Right hindlimb (tissue), 1 donor: ENCODE measurements around the gene LSM14B.

ENCODE experiments used
- DNase-seq: peaks from one replicate; pipeline ENCODE4 v3.0.0-alpha.2; 2018

LSM14B gene

DNA sequence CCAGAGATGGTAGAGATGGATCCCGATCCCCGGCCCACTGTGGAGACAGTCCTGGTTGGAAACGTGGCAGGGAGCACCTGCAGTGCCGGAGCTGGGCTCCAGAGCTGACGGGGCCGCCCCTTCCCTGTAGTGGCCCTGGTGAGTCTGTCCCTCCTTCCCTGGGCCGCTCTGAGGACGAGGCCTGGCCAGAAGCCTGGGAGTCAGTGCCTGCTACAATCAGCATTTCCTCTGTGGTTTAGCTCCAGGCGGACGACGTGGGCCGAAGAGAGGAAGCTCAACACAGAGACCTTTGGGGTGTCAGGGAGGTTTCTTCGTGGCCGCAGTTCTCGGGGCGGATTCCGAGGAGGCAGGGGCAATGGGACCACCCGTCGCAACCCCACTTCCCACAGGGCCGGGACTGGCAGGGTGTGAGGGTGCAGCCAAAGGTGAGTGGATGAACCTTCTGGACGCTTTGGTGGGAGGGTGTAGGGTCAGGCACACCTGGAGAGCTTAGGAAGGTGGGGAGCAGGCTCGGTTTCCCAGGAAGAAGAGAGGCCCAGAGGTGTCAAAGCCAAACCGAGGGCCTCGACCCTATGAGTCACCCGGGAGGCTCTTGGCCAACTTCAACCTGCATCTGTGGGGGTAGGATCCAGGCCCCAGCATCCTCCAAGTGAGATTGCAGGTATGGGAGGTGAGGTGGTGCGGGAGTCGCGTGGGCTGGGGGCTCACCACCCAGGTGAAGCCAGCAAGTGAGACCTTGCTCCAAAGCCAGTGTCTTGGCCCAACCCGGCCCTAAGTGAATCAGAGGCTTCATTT is 11.0 kb downstream of the LSM14B start:
- DNase-seq = no peak

- no peak for DNase-seq
Measured at GRCh38 chr20:62133864-62134263, 11.6 kb downstream of the LSM14B start.

- DNase-seq = no peak
Measured at GRCh38 chr20:62134735-62135231, 12.5 kb downstream of the LSM14B start.

GRCh38 chr20:62135573-62136266 is 13.4 kb downstream of the LSM14B start:
- DNase-seq = no peak

DNA sequence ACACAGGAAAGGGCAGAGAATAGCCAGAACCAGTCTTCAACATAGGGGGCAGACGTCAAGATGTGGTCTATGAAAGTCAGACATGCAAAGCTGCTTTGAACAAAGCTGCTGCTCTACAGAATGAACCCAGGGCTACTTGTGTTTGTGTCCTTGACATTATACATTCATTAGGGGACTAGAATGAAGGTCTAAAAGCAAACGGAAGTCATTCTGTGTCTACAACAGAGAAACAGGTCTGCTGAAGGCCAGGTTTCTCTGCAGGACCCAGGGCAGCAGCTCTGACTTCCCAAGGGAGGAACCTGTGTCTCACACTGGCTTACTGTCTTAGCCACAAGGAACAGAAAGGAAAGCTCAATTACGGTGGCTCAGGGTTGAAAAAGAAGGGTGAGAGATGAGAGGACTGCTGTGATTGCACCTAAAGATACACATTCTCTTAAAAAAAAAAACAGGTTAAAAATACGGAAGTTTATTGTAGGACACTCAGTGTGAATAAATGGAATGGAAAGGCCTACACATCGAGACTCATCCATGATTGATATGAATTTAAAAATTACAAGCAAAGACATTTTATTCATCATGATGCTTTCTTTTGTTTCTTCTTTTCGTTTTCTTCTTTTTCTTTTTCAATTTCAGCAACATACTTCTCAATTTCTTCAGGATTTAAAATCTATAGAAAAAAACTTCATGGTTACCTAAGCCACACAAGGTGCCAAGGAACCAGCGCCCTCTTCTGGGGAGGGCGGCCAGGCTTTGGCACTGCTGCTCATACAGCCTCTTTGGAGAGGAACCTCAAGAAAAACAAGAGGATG is 14.2 kb downstream of the LSM14B start:
- DNase-seq = peak; percentile 56

- DNase-seq = no peak
Measured at GRCh38 chr20:62137092-62137384, 14.8 kb downstream of the LSM14B start.

DNA sequence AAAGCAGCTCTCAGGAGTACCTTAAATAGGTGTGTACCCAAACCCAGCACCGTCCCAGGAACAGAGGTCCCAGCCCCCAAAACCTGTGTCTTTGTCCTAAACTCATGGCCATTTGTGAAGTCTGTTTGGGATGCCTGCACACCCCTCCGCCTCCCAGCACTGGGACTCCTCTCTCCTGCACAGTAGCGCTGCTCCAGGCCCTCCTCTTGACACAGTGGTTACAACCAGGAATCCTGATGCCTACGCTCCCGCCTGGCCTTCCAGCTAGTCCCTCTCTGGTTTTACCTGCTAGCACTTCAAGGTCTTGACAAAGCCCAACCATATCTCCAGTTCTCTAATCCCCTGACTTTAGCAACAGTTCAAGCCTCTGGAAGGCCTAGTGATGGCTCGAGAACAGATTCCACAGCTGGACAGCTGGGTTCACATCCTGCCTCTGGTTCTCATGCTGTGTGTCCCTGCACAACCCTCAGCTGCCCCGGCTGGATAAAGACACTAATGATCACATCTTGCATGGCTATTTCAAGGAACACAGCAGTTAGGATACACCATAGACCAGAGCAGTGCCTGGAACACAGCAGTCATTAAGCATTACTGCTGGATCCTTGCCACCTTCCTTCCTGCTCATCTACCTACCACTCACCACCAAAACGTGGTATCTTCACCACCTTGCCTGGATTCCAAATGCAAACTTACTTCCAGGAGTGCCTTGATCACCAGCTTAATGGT is 15.4 kb downstream of the LSM14B start:
- DNase-seq = no peak

- no peak for DNase-seq
Measured at GRCh38 chr20:62138204-62138543, 15.9 kb downstream of the LSM14B start.

GRCh38 chr20:62138912-62139311 is 16.6 kb downstream of the LSM14B start:
- DNase-seq = no peak

GRCh38 chr20:62139636-62140035 is 17.4 kb downstream of the LSM14B start:
- DNase-seq = no peak

DNA sequence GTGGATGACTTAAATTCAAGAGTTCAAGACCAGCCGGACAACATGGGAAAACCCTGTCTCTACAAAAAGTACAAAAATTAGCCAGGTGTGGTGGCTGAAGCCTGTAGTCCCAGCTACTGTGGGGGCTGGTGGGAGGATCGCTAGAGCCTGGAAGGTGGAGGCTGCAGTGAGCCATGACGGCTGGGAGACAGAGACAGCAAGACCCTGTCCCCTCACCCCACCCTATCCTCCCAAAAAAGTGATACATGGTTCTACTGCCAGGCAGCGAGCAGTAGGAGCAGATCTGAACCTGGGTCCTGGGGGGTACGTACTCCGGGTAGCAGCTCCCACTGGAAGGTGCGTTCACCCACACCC is 18.7 kb downstream of the LSM14B start:
- DNase-seq = no peak

DNA sequence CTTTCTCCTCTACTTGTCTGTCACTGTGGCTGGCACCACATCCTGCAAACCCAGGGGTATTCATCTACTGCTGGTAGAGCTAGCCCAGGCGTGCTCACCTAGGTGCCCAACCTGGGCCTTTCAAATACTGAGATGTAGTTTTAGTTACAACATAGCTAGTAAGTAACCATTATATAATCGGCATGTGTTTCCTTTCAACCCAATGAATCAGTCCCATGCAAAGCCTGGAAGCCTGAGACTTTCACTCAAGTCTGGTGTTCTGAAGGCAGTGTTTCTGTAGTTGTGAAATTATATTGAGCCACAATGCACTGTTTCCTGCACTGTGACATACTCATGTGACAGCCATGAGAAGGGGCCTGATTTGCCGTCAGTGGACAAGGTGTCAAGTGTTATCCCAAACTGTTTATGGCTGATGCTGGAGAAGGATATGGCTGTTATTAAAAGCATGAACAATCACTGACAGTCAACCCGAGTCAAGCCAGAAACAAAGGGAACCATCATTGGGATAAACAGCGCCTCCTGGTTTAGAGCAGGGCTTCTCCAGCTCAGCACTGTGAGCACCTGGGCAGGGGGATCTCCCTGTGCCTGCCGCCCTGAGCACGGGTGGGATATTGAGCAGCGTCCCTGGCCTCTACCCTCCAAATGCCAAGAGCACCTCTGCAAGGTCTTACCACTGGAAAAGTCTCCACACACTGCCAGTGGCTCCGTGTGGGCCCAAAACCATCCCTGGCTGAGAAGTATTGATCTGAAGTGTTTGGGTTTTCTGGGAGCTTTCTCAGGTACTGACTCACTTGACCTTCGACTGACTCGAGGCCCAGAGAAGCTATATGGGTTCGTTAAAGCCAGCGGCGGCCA is 19.3 kb downstream of the LSM14B start:
- DNase-seq = no peak

- DNase-seq = peak; percentile 41
Measured at GRCh38 chr20:62142252-62143080, 20.2 kb downstream of the LSM14B start.

DNA sequence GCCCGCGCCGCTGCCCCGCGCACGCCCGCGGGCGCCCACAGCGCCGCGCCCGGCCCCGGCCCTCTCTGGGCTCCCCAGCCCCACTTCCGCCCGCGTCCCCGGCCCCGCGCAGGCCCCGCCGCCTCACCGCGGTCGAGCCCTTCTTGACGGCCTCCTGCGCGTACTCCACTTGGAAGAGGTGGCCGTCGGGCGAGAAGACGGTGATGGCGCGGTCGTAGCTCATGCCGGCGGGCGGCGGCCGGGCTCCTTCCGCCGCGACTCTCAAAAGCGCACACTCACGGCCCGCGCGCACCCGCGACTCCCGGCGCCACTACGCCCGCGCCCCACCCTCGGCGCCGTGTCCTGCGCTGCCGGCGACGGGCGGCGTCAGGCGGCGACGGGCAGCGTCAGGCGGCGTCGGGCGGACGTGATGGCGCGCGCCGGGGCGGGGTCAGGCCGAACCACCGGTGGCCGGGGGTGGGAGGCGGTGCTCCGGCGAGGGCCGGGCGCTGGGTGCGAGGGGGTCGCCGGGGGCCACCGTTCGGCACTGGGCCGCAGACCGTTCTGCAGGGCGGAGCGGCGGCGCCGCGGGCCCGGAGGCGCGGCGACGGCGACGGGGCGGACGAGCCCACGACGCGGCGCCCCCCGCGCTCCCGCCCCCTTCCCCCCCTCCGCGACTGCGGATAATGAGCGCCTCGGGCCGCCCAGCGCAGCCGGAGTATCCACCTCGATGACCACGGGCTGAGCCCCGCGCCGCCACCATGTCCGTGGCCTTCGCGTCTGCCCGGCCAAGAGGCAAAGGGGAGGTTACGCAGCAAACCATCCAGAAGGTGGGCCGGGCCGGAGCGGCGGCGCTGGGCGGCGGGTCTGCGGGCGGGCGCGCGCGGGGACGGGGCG is 21.0 kb downstream of the LSM14B start, which contains the start of the genes PSMA7 and SS18L1:
PSMA7 (minus strand) TSS at position 314 of the 876 bp plus-strand sequence; CDS start at position 223, 91 bp downstream.
SS18L1 (plus strand) TSS at position 689 of the 876 bp plus-strand sequence; CDS start at position 741, 52 bp downstream.
- DNase-seq = peak; percentile 88

DNA sequence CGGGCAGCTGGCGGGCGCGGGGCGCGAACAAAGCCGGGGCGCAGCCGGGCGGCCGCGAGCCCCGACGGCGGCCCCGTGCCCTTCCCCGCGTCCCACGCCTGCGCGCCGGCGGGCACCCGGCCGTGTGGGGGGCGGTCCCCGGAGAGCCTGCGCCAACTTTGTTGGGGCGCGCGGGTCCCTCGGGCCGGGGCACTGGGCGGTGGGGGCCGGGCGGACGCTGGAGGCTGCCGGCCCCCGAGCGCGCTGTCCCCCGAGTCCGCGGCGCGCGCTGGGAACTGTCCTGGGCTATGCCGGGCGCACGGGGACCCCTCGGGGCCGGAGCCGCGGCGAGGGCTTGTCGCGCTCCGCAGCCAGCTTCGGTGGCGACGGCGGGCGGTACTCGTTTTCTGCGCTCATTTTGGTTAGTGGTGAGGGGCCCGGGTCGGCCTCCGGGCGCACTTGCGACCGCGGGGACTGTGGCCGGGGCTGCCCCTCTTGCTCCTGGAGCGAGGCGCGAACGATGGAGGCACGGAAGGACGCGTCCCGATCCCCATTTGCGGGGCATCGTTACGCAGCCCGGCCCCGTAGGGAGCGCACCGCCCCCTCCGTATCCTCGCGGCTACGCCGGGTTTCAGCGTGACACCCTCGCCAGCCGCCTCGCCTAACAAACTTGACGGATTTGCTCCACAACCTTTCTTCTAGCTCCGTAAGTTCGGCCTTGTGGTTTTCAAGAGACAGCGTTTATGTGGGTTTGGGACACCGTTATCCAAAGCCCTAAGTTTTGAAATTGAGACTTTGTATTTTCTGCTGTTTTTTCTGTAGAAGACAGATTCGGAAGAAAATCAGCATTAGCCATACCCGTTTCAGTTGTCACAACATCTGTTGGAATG is 21.9 kb downstream of the LSM14B start:
- DNase-seq = peak; percentile 53

- no peak for DNase-seq
Measured at GRCh38 chr20:62145688-62146018, 23.4 kb downstream of the LSM14B start.

GRCh38 chr20:62146019-62146755 is 23.9 kb downstream of the LSM14B start:
- no peak for DNase-seq

DNA sequence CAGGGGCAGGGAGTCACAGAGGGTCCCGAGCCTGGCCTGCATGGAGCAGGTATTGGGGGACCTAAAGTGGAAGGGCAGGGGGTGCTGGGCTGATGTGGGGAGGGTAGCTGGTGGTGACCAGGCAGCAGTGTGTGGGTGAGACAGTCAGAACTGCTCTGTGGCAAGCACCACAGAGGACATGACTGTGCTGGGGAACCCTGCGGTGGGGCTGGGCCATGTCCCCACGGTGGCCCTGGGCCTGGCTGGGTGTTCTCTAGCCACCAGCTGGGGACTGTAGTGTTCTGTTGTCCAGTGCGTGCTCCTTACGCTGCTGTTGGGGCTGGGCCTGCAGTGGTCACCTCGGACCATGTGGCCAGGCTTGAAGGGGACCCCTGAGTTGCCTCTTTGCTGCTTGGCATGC is 24.9 kb downstream of the LSM14B start:
- no peak for DNase-seq
